ENCODE data around the gene PTK6. TPM values are rescaled to one million over a fixed set of nuclear protein-coding genes. Genes with fewer than 3 reads are reported as not detected.
"Not testable (repeated sequence)": the region's sequence is repeated elsewhere in the genome, so short reads cannot be mapped to it uniquely, and the experiment has no call there.

The PTK6 gene
- total RNA-seq, 4 donors from 2014 or later = 0.11 TPM; not detected in 3

- WGBS, 2 donors = 62 to 68% methylated on average over 10 to 12 of the region's 12 CpGs
- no peak for DNase-seq
- no peaks in the 10 kb centered on the region for H3K4me1 ChIP-seq
- TF ChIP-seq POLR2A (IDR thresholded peaks at IDR 0.05) (no peak), CTCF (IDR thresholded peaks at IDR 0.05) (no peak)
- H3K27me3 ChIP-seq = peaks cover 7% of the 10 kb centered on the region
- no peaks in the 10 kb centered on the region for H3K36me3 ChIP-seq
- no peaks in the 10 kb centered on the region for H3K9me3 ChIP-seq
- no peak overlapping the region for H3K4me3 ChIP-seq (replicated peaks in 1 of 3)
- no peak overlapping the region for H3K27ac ChIP-seq
- intact Hi-C loops (cut with DNase I) = no loop called here
These were observed 53.3 kb downstream of the PTK6 start for GRCh38 chr20:63483834-63484233.

- 55 to 87% methylated on average over 2 to 4 of the region's 11 CpGs for WGBS, 2 donors
- H3K27me3 ChIP-seq = peaks cover 4% of the 10 kb centered on the region
- H3K9me3 ChIP-seq = no peaks in the 10 kb centered on the region
- no peak overlapping the region for H3K27ac ChIP-seq
- no peak for TF ChIP-seq POLR2A (IDR thresholded peaks at IDR 0.05)
- no peak for TF ChIP-seq CTCF (IDR thresholded peaks at IDR 0.05)
- intact Hi-C loops (cut with DNase I) = no loop called here
- no peaks in the 10 kb centered on the region for H3K4me1 ChIP-seq
- no peak overlapping the region for H3K4me3 ChIP-seq (replicated peaks in 1 of 3)
- no peaks in the 10 kb centered on the region for H3K36me3 ChIP-seq
- no peak for DNase-seq
These were observed 55.1 kb downstream of the PTK6 start for GRCh38 chr20:63482021-63482587.

- Histone ChIP-seq H3K27ac (no peak overlapping the region), H3K27me3 (peaks cover 4% of the 10 kb centered on the region)
These were observed 55.7 kb downstream of the PTK6 start for GRCh38 chr20:63481503-63481902.

GRCh38 chr20:63479695-63480419, 57.3 kb downstream of the PTK6 start:
- intact Hi-C loops (cut with DNase I); H3K9me3 ChIP-seq; H3K27ac ChIP-seq; H3K4me1 ChIP-seq; DNase-seq; H3K36me3 ChIP-seq; H3K4me3 ChIP-seq (replicated peaks in 1 of 3): not testable (repeated sequence)
- WGBS, 2 donors = 33 to 49% methylated on average over 25 to 30 of the region's 32 CpGs
- H3K27me3 ChIP-seq = peaks cover 10% of the 10 kb centered on the region

More at GRCh38 chr20:63481503-63481902, 55.7 kb downstream of the PTK6 start:
- Histone ChIP-seq H3K4me3 (replicated peaks in 1 of 3) (no peak overlapping the region), H3K36me3 (no peaks in the 10 kb centered on the region), H3K4me1 (no peaks in the 10 kb centered on the region), H3K9me3 (no peaks in the 10 kb centered on the region)
- no peak for TF ChIP-seq CTCF (IDR thresholded peaks at IDR 0.05)
- TF ChIP-seq POLR2A (IDR thresholded peaks at IDR 0.05) = no peak
- 50 to 66% methylated on average over 12 of the region's 12 CpGs for WGBS, 2 donors
- intact Hi-C loops (cut with DNase I) = no loop called here
- DNase-seq = no peak

- H3K4me1 ChIP-seq = no peaks in the 10 kb centered on the region
- H3K9me3 ChIP-seq = no peaks in the 10 kb centered on the region
- no peak overlapping the region for H3K4me3 ChIP-seq (replicated peaks in 1 of 3)
- 88 to 90% methylated on average over 14 to 15 of the region's 34 CpGs for WGBS, 2 donors
- TF ChIP-seq POLR2A (IDR thresholded peaks at IDR 0.05) (no peak), CTCF (IDR thresholded peaks at IDR 0.05) (no peak)
- H3K36me3 ChIP-seq = no peaks in the 10 kb centered on the region
- H3K27me3 ChIP-seq = peaks cover 18% of the 10 kb centered on the region
- intact Hi-C loops (cut with DNase I) = no loop called here
- no peak for DNase-seq
- no peak overlapping the region for H3K27ac ChIP-seq
These were observed 58.6 kb downstream of the PTK6 start for GRCh38 chr20:63478346-63479302.

Other genes with a start within 250 kb of the PTK6 start
- gene COL20A1, start 244.2 kb downstream of the PTK6 start, total RNA-seq = under 1 TPM in 1 of 4 donors, not detected in 3; 0.13 TPM
- gene CHRNA4, start 176.0 kb downstream of the PTK6 start, total RNA-seq = 1 to 10 TPM in 3 of 4 donors, under 1 TPM in 1; 0.54 to 6.3 (median 1.9) TPM
- gene KCNQ2, start 64.7 kb downstream of the PTK6 start, total RNA-seq = under 1 TPM in 2 of 4 donors, not detected in 2; 0.11 to 0.27 TPM
- 1 to 10 TPM in 3 of 4 donors, under 1 TPM in 1; 0.22 to 2.0 (median 1.3) TPM for gene EEF1A2, start 38.3 kb downstream of the PTK6 start, total RNA-seq
- 100 to 1,000 TPM in 3 of 4 donors, 10 to 100 TPM in 1; 82.0 to 226 (median 146) TPM for gene PPDPF, start 16.6 kb downstream of the PTK6 start, total RNA-seq
- not detected for gene SRMS, start 10.4 kb upstream of the PTK6 start, total RNA-seq
- under 1 TPM in 3 of 4 donors, not detected in 1; 0.39 to 0.89 (median 0.40) TPM for gene FNDC11, start 16.8 kb upstream of the PTK6 start, total RNA-seq
- 10 to 100 TPM; 24.3 to 45.5 (median 36.0) TPM for gene HELZ2, start 36.9 kb upstream of the PTK6 start, total RNA-seq
- gene GMEB2, start 89.7 kb upstream of the PTK6 start, total RNA-seq = 10 to 100 TPM; 23.1 to 34.9 (median 29.9) TPM
- 10 to 100 TPM; 53.7 to 84.0 (median 66.1) TPM for gene STMN3, start 116.0 kb upstream of the PTK6 start, total RNA-seq
- 10 to 100 TPM; 14.1 to 87.4 (median 54.2) TPM for gene RTEL1, start 120.9 kb upstream of the PTK6 start, total RNA-seq
- gene TNFRSF6B, start 159.3 kb upstream of the PTK6 start, total RNA-seq = 10 to 100 TPM in 2 of 4 donors, 1 to 10 TPM in 2; 6.7 to 15.5 (median 10.5) TPM
- 10 to 100 TPM; 43.6 to 52.1 (median 46.7) TPM for gene ARFRP1, start 170.6 kb upstream of the PTK6 start, total RNA-seq
- 10 to 100 TPM; 27.7 to 36.3 (median 30.0) TPM for gene ZGPAT, start 170.7 kb upstream of the PTK6 start, total RNA-seq
- gene LIME1, start 199.3 kb upstream of the PTK6 start, total RNA-seq = 10 to 100 TPM in 2 of 4 donors, 1 to 10 TPM in 2; 8.7 to 25.0 (median 11.5) TPM
- gene SLC2A4RG, start 202.4 kb upstream of the PTK6 start, total RNA-seq = 10 to 100 TPM; 26.0 to 55.9 (median 39.3) TPM